GM21526 (cell line): ENCODE results near the gene CHRND.

Experiments used
- ATAC-seq: cut with Tn5 transposase; IDR thresholded peaks from one replicate; pipeline ENCODE4 v1.9.1; 2021; ENCODE audit warnings: moderate library complexity; ENCODE audit not compliant: unreplicated experiment, low FRiP score

The CHRND gene

DNA sequence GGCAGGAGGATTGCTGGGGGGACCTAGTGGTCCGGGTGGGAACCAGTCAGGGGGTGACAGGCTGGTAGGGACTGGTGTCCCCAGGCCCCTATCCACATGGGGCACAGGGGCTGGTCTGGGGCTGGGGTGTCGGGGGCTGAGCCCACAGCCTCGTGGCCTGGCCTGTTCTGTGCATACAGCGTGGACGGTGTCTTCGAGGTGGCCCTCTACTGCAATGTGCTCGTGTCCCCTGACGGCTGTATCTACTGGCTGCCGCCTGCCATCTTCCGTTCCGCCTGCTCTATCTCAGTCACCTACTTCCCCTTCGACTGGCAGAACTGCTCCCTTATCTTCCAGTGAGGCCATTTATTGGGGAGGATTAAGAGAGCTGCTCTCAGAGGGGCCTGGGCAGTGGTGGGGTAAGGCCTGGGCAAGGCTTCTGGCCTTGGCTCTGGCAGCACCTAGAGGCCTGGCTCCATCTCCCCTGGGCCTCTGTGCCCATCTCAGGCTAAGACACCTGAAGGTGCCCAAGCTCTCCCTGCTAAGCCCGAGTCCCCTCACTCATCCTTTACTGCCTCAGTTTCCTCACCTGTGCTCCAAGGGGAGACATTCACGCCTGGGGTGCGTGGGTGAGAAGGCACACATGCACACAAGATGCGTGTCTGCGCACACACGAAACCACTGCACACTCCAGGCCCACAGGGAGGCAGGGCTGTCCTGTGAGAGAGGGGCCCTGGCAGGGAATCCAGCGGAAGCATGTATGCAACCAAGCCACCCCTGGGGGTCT lies 15.4 kb downstream of the CHRND start:
- no peak for ATAC-seq

DNA sequence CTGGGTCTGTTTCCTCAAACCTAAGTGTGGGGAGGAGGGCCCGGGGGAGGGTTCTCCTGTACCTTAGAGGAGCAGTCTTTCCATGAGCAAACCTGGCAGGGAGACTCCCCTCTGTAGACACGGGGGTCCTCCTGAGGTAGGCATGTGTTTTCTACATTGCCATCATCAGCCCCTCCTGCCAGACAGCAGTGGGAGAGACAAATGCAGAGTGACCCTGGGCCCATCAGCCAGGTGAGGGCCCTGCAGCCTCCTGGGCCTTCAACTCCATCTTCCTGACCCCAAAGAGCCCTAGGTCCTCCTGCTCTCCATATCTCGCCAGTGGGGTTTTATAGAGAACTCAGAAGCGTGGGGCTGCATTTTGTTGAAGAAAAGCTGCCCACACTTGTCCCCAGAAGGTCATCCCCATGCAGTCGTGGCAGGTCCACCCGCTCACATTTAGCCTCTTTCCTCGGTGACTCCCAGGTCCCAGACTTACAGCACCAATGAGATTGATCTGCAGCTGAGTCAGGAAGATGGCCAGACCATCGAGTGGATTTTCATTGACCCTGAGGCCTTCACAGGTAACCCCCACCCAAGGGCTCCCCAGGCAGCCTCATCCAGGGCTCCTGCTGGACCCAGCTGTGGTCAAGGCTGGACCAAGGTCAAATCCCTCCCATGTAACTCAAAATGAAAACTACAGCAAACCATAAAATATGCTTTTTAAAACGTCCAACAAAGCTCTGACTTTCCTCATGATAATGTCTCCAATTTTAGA lies 16.2 kb downstream of the CHRND start:
- ATAC-seq = no peak

DNA sequence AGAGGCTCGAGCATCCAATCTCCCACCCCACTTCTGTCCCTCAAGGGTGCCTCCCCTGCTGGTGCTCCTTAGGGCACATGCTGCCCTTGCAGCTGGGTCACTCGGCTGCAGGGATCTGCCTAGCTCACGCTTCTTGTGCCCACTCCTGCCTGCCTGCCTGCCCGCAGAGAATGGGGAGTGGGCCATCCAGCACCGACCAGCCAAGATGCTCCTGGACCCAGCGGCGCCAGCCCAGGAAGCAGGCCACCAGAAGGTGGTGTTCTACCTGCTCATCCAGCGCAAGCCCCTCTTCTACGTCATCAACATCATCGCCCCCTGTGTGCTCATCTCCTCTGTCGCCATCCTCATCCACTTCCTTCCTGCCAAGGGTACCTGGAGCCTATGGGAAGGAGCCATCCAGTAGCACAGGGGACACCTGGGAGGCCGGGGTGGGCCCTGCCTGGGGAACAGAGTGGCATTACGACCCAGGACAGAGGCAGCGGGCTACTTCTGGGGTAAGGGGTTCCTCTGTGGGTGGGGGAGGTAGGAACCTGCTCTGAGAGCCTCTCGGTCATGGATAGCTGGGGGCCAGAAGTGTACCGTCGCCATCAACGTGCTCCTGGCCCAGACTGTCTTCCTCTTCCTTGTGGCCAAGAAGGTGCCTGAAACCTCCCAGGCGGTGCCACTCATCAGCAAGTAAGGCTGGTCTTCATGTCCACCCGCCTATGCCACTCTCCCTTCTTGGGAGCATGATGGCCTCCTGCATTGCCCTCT lies 16.9 kb downstream of the CHRND start:
- ATAC-seq = no peak

DNA sequence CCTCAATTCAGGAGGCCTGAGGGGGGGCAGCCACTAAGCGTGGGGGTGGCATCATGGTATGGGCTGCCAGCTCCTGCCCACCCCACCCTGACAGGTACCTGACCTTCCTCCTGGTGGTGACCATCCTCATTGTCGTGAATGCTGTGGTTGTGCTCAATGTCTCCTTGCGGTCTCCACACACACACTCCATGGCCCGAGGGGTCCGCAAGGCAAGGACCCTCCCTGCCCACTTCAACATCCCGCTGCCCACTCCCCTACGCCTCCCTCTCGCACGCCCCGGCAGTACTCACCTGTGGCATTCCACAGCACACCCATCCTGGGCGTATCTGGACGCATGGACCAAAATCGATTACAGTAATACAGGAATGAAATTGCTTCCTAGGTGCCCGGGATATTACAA lies 17.5 kb downstream of the CHRND start:
- no peak for ATAC-seq

DNA sequence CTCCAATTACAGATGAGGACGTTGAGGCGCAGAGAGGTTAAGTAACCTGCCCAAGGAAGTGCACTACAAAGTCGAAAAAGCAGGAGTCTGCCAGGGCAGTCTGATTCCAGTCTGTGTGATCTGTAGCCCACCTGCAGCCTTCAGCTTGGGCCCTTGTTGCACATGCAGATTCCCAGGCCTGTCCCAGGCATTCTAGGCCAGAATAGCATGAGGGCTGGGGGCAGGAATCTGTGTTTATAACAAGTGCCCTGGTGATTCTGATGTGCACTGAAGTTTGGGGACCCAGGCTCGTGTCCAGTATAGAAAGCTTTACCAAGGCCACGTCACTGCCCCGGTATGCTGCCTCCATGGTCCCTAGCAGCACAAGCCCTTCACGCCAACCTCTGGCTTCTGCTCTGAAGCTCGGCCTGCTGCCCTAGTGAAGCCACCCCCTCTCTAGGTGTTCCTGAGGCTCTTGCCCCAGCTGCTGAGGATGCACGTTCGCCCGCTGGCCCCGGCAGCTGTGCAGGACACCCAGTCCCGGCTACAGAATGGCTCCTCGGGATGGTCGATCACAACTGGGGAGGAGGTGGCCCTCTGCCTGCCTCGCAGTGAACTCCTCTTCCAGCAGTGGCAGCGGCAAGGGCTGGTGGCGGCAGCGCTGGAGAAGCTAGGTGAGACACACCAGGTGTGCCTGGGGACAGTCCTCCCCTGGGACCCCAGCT lies 18.1 kb downstream of the CHRND start:
- no peak for ATAC-seq

DNA sequence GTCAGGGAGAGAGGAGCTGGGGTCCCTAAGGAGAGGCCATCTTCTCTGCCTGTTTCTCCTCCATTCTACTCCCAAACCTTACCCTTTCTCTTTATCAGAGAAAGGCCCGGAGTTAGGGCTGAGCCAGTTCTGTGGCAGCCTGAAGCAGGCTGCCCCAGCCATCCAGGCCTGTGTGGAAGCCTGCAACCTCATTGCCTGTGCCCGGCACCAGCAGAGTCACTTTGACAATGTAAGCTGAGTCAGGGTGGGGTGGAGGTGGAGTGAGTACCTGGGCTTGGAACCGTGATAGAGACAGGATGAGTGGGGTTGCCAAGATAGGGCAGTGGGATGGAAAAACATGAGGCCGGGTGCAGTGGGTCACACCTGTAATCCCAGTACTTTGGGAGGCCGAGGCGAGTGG lies 18.7 kb downstream of the CHRND start:
- ATAC-seq = no peak

DNA sequence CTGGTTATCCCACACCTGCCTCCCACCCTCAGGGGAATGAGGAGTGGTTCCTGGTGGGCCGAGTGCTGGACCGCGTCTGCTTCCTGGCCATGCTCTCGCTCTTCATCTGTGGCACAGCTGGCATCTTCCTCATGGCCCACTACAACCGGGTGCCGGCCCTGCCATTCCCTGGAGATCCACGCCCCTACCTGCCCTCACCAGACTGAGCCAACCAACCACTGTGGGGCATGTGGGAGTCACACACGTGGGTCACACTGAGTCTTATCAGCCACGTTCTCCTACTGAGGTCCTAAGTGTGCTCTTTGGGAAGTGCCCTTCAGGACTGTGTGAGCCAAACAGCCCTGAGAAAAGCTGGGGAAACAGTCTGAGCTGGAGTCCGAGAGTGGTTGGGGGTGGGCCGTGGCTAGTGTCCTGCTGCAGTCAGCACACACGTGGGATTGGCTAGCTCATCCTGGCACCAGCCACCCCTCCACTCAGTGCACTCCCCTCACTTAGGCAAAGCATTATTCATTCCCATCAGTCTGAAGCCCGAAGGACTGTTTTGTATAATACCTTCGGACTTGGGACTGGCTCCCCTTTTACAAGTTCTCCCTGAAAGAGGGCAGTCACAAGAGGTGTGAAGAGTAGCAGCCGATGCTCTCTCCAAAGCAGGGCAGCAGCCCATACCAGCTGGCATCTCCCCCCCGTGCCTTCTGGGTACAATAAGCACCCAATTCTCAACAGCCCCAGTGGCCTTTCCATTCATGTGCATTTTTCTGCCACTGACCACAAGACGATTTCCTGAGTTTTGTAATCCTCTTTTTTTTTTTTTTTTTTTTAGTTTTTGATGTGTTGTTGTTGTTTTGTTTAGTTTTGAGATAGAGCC lies 19.8 kb downstream of the CHRND start:
- ATAC-seq = no peak

DNA sequence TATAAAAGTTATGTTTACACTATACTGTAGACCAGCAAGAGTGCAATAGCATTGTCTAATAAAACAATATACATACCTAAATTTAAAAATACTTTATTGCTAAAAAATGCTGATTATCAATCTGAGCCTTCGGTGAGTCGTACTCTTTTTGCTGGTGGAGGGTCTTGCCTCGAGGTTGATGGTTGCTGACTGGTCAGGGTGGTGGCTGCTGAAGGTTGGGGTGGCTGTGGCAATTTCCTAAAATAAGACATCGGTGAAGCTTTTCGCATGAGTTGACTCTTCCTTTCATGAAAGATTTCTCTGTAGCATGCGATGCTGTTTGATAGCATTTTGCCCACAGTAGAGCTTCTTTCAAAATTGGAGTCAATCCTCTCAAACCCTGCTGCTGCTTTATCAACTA lies 22.0 kb downstream of the CHRND start:
- ATAC-seq = no peak

DNA sequence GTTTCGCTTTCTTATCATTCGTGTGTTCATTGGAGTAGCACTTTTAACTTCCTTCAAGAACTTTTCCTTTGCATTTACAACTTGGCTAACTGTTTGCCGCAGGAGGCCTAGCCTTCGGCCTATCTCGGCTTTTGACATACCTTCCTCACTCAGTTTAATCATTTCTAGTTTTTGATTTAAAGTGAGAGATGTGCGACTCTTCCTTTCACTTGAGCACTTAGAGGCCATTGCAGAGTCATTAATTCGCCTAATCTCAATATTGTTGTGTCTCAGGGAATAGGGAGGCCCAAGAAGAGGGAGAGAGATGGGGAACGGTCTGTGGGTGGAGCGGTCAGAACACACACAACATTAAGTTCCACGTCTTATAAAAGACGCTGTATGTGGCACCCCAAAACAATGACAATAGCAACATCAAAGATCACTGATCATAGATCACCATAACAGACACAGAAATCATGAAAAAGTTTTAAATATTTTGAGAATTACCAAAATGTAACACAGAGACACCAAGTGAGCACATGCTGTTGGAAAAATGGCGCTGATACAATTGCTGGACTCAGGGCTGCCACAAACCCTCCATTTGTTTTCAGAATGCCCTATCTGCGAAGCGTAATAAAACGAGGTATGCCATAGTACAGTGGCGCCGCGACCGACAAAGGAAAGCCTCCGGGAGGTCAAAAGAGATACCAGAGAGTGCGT lies 23.8 kb downstream of the CHRND start:
- no peak for ATAC-seq

DNA sequence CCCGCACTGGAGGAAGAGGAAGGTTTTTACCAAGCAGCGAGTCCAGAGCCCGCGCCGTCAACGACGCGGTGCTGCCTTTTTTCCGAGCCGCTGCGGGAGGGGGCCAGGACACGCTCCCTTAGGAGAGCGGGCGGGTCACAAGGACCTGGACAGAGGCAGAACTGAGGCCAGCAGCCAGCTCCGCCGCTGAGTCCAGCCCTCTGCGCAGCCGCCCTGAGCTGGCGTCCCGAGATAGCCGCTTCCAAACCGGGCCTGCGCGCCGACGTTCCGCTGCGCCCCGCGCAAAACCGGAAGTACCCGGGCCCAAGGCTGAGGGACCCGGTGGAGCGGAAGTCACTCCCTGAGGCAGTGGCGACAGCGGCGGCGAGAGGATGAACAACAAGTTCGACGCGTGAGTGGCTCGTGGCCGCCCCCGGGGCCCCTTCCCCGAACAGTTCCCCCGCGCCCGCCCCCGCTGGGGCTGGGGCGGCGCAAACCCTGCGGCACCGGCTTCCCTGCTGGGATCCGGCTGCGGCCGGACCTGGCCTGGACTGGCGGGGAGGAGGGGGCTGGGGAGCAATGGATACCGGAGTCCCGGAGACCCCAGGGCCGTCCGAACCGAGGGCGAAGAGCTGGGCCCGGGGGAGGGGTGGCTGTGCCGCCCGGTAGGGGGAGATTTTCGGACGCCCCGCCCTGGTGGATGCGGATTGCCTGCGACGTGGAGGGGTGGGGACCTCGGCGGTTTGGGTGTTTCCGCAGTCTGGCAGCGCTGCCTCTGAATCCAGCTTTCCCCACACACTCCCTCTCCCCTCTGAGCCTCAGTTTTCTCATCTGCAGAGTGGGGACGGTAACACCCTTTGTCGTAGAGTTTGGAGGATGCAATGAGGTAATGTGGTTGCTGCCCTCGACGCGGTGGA lies 24.6 kb downstream of the CHRND start, which contains the start of the genes EIF4E2 and TIGD1:
Gene EIF4E2, plus strand, starts transcription at position 336 of the 896 bp plus-strand sequence. Its CDS starts 36 bp downstream, at position 372.
Gene TIGD1, minus strand, starts transcription at position 204 of the 896 bp plus-strand sequence. CDS start 675 bp downstream, outside the sequence.
- ATAC-seq = peak; percentile 91

DNA sequence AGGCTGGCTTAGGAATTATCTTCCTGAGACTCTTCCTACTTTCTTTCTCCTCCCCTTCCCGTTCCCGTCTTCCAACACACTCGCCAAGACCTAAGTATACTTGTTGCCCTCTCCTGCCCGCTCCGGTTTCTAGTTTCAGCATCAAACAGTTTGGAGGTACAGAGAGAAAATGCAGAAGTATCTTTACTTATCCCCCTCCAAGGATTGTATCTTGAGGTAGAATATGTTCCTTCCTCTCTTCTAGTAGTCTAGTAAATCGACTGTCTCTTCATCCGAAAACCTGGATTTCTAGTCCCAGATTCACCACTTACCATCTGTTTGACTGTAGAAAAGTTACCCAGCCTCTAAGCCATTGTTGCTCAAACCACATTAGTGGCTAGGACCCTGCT lies 25.3 kb downstream of the CHRND start:
- ATAC-seq = no peak

DNA sequence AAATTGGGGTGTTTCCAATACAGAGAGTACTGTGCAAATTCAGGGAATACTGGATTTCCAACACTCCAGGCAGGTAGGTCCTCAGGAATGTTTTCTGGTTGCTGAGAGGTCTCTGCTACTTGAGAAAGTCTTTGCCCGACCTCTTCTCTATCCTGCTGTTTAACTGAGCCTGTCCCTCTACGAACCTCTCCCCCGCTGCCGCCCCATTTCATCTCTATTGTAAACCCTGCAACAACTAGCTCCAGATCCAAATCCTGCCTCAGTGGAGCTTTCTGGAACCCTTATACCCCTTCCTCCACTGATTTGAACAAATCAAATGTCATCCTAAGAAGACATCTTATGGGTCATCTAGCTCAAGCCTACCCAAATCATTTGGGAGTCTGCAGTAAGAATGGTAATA lies 25.8 kb downstream of the CHRND start:
- ATAC-seq = no peak

DNA sequence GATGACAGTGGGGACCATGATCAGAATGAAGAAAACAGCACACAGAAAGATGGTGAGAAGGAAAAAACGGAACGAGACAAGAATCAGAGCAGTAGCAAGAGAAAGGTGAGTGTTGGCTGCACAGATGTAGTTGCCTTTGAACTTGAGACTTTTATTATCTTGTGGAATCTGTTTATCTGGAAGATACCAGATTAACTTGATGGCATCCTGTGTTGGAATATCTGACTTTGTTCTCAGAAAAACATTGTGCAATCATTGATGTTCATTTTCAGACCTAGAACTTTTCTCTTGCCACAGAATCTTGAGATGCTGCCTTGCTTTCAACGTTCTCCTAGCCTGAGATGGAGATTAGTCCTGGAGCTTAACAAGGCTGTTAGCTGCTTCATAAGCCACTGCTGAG lies 30.5 kb downstream of the CHRND start:
- no peak for ATAC-seq

DNA sequence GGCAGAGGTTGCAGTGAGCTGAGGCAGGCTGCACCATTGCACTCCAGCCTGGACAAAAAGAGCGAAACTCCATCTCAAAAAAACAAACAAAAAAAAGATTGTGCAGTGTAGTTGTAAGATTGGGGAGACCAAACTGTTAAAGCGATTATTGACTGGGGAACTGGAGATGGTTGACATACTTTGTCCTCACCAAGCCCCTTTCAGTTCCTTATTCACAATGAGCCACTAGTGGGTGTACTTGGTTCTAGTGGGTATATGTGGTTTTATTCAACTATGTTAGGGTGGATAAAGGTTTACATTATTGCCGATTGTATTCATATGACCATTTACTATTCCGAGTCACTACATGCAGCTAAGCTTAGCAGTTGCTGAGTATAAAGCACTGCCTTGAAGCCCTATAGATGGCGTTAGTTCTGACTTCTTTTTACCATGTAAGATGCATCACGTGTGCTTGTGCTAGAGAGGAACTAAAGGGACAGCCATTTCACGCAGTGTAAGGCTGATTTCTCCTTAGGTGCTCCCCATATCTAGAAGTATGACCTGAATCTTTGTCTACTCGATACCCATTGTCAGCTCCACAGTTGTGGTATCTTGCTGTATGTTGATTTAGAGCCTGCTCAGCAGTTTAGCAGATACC lies 36.7 kb downstream of the CHRND start:
- no peak for ATAC-seq

DNA sequence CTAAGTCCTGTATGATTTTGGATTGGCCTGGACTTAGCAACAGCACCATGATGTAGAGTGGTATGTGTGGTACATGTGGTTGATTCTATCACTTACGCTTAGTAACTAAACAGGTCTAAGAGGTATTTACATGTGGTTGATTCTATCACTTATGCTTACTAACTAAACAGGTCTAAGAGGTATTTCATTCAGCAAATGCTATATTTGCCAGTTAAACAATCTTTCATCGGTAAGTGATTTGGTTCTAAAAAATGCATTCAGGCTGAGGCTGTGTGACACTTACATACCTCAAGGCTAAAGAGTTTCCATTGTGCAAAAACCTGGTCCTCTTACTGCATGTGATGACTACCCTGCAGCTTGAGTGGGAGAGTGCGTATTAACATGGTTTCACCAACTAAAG lies 37.6 kb downstream of the CHRND start:
- ATAC-seq = no peak

DNA sequence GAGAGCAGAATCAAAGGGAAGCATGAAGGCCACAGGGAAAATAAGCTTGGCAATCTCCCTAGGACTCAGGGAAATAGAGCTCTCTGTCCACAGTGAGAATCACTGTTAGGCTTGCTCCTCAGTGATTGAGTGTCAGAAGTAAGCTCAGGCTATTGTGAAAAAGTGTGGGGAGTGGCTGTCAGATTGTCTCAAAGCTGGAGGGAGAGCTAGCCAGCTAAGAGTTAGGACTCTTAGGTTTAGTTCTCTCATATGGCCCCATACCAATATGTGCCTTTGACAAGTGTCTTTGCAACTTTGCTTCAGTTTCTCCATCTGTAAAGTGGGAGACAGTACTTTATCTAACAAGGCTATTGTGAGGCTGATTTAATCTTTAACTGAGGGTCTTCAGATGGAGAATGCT lies 41.8 kb downstream of the CHRND start:
- no peak for ATAC-seq

DNA sequence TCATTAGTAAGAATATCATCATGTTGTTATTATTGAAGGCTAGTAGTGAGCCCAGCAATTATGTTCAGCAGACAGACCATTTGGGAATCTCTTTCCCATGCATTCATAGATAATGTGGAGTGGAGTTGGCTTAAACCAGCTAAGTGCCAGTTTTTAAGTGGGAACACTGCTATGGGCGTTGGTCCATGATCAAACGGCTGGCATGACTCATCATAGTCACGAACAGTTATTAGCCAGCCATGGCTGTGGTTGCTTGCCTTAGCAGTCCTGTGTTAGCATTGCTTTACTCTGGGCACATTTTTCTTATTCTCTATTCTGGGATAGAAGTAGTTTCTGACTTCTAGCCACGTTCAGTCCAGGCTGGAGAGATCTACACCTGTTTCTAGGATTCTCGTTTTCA lies 42.2 kb downstream of the CHRND start:
- ATAC-seq = no peak

DNA sequence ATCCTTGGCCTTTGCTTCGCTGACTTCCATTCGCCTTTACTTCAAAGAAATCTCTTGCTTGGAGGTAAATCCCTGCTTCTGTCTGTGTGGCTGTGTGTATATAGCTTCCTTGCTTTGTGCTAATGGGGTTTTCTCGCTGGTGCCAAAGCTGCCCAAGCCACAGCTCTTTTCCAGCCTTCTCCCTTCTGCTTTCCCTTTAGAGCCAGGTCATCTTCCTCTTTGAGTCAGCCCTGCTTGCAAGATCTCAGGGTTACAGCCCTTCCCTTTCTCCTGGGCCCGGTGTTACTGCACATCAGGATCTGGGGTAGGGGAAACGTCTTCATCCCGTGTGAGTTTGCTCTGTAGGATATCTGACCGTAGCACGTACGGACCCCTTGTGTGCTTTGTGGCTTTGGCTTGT lies 43.6 kb downstream of the CHRND start:
- ATAC-seq = no peak
